D721Med (cell line): ENCODE measurements around the gene DRAM1.
"Not testable (repeated sequence)": the region's sequence is repeated elsewhere in the genome, so short reads cannot be mapped to it uniquely, and the experiment has no call there.

ENCODE experiments used
- DNase-seq: peaks from one replicate; pipeline ENCODE4 v3.0.0; 2011; ENCODE audit warnings: low spot score; ENCODE audit not compliant: insufficient read length
- FAIRE-seq: peaks from 2 replicates; lab custom pipeline; 2011; peaks lifted over from hg19 to GRCh38; lab: Jason Lieb, UNC
- TF ChIP-seq, protein P1 (sequence below): IDR thresholded peaks from 2 replicates; pipeline ENCODE4 v1.5.1; 2012; ENCODE audit warnings: mild to moderate bottlenecking, control low read depth; ENCODE audit not compliant: insufficient read depth; ENCODE audit errors: missing control alignments

DRAM1 gene

DNA sequence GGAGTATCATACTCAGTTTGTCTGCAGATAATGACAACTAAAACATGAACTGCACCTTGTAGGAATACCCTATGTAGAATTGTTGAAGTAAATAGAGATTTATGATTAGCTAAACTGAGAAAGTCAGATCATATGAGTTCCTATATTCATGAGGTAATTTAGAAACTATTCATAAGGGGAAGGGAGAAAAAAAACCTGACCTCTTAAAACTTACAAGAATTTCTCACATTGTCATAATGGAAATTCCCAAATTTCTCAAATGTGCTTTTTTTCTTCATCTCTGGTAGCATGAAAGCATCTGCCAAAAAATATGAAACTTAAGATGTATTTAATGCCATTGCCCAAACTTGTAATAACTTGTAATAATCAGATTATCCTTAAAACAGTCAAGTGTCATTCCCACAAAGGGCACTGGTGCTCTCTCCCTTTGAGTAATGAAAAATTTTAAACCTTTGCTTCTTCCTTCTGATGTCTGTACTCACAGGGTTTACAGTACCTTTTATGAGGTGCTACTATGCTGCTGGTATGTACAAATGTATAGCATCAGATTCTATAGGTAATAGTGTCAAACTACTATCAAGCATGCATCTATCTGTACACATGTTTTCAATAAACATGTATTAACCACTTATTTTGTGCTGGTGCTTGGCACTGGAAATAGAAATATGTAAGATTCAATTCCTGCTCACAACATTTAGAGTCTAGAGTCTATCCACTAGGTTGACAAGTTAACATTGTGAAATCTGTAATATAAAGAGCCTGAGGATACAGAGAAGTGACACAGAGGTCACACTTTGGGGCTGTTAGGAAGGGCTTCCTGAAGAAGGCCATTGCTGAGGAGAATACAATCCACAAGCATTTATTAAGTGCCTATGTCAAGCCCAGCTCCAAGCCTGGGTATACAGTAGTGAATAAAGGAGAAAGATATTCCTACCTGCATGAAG is 17.4 kb upstream of the DRAM1 start:
- TF ChIP-seq, protein P1, sequence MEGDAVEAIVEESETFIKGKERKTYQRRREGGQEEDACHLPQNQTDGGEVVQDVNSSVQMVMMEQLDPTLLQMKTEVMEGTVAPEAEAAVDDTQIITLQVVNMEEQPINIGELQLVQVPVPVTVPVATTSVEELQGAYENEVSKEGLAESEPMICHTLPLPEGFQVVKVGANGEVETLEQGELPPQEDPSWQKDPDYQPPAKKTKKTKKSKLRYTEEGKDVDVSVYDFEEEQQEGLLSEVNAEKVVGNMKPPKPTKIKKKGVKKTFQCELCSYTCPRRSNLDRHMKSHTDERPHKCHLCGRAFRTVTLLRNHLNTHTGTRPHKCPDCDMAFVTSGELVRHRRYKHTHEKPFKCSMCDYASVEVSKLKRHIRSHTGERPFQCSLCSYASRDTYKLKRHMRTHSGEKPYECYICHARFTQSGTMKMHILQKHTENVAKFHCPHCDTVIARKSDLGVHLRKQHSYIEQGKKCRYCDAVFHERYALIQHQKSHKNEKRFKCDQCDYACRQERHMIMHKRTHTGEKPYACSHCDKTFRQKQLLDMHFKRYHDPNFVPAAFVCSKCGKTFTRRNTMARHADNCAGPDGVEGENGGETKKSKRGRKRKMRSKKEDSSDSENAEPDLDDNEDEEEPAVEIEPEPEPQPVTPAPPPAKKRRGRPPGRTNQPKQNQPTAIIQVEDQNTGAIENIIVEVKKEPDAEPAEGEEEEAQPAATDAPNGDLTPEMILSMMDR: no peak
- FAIRE-seq: no peak
- DNase-seq: no peak

GRCh38 chr12:101861688-101862087 is 15.7 kb upstream of the DRAM1 start:
- FAIRE-seq, DNase-seq: not testable (repeated sequence)

DNA sequence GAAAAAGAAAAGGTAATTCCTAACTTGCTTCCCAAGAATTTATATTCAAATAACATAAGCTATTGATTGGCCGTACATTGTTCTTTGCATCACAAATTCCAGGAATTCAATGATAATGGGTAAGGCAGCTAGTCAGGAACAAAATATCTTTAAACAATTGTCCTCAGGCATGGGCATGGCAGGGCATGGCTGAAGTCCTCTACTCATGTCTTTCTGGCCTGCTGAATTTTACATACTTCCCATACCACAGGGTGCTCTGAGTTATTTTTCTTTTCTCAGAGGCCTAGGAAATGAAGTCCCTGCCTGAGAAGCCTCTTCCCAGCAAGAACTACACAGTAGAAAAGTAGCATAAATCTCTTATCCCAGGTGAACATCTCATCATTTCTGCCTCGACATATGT is 15.1 kb upstream of the DRAM1 start:
- FAIRE-seq (no peak), DNase-seq (no peak)
- TF ChIP-seq, protein P1: no peak

GRCh38 chr12:101863981-101864380 is 13.4 kb upstream of the DRAM1 start:
- FAIRE-seq: no peak
- TF ChIP-seq, protein P1: no peak
- DNase-seq: no peak

GRCh38 chr12:101866615-101867373 is 10.6 kb upstream of the DRAM1 start:
- FAIRE-seq (no peak), DNase-seq (no peak)
- TF ChIP-seq, protein P1: no peak

GRCh38 chr12:101867619-101868018 is 9.8 kb upstream of the DRAM1 start:
- FAIRE-seq: not testable (repeated sequence)

GRCh38 chr12:101870925-101871324 is 6.5 kb upstream of the DRAM1 start:
- DNase-seq: no peak
- TF ChIP-seq, protein P1: no peak
- no peak for FAIRE-seq

More at GRCh38 chr12:101867619-101868018, 9.8 kb upstream of the DRAM1 start:
- DNase-seq: not testable (repeated sequence)

DNA sequence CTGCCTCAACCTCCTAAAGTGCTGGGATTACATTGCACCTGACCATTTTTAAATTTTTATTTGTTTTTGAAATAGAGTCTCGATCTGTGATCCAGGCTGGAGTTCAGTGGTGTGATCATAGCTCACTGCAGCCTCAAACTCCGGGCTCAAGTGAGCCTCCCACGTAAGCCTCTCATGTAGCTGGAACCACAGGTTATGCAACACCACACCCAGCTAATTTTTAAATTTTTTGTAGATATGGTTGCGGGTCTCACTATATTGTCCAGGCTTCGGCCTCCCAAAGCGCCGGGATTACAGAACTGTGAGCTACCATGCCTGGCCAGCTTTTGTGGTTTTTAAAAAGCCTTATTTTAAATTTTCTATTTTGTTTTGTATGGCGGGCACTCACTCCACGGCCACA is 2.2 kb upstream of the DRAM1 start:
- FAIRE-seq (no peak), DNase-seq (no peak)
- TF ChIP-seq, protein P1: no peak
